Panc1 (cell line): ENCODE results near the gene LRRC10B.

Source experiments
- POLR2AphosphoS5 ChIP-seq: IDR thresholded peaks from 2 replicates; pipeline ENCODE4 v1.6.1; 2012; ENCODE audit warnings: mild to moderate bottlenecking, low read depth, low read length, moderate library complexity
- TCF7L2 ChIP-seq: IDR thresholded peaks from 2 replicates; pipeline ENCODE4 v1.6.1; 2011; ENCODE audit warnings: mild to moderate bottlenecking, low read depth, low read length, inconsistent platforms
- TF ChIP-seq, protein P1 (sequence below): fragments of 450-650 bp; IDR thresholded peaks from 2 replicates; pipeline ENCODE4 v1.5.1; 2017; ENCODE audit warnings: mild to moderate bottlenecking
- TF ChIP-seq, protein P2 (sequence below), 2 experiments: IDR thresholded peaks; 2 replicates each; pipeline ENCODE4 v1.6.1; 2011 to 2012; ENCODE audit warnings: low read depth in 2 of 2, control low read depth in 1 of 2, low read length in 1 of 2, mild to moderate bottlenecking in 1 of 2, moderate library complexity in 1 of 2; ENCODE audit not compliant: insufficient read depth in 1 of 2

DNA sequence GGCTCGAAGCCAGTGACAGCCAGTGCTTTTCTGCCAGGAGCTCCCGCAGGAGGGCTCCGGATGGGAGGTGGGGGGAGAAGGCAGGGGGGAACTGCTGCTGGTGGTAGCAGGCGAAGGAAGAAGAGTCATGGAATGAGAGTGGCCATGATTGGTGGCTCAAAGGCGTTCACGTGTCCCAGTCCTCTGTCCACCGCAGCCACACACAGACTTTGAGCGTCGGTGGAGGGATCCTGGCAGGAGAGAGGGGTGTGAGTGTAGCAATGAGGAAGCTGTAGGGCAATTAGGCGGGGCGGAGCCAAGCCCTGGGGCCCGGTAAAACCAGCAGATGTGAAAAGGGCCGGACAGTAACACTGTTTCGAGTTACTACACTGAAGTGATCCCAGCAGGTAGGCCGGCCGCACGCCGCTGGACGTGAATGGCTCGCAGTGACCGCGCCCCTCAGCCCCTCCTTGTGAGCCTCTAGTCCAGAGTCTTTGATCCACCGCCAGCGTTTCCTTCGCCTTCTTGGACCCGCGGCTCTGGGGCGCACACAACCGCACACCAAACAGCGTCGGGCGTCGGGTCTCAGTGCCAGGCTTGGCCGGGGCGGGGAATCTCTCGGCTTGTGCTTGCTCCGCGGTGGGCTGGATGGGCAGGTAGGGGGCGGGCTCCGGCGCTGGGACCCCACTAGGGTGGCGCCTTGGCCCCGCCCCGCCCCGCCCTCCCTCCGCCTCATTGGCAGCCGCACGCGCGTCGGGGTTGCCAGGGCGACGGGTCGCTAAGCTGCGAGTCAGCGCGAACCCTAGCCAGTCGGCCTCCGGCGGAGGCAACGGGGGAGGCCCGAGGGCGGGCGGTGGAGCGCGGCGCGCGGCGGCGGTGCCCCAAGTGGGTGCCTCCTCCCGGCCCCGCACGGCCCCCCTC lies at the start of gene LRRC10B:
- TF ChIP-seq, protein P1, sequence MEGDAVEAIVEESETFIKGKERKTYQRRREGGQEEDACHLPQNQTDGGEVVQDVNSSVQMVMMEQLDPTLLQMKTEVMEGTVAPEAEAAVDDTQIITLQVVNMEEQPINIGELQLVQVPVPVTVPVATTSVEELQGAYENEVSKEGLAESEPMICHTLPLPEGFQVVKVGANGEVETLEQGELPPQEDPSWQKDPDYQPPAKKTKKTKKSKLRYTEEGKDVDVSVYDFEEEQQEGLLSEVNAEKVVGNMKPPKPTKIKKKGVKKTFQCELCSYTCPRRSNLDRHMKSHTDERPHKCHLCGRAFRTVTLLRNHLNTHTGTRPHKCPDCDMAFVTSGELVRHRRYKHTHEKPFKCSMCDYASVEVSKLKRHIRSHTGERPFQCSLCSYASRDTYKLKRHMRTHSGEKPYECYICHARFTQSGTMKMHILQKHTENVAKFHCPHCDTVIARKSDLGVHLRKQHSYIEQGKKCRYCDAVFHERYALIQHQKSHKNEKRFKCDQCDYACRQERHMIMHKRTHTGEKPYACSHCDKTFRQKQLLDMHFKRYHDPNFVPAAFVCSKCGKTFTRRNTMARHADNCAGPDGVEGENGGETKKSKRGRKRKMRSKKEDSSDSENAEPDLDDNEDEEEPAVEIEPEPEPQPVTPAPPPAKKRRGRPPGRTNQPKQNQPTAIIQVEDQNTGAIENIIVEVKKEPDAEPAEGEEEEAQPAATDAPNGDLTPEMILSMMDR = no peak
- no peak for TF ChIP-seq POLR2AphosphoS5
- TF ChIP-seq, protein P2, sequence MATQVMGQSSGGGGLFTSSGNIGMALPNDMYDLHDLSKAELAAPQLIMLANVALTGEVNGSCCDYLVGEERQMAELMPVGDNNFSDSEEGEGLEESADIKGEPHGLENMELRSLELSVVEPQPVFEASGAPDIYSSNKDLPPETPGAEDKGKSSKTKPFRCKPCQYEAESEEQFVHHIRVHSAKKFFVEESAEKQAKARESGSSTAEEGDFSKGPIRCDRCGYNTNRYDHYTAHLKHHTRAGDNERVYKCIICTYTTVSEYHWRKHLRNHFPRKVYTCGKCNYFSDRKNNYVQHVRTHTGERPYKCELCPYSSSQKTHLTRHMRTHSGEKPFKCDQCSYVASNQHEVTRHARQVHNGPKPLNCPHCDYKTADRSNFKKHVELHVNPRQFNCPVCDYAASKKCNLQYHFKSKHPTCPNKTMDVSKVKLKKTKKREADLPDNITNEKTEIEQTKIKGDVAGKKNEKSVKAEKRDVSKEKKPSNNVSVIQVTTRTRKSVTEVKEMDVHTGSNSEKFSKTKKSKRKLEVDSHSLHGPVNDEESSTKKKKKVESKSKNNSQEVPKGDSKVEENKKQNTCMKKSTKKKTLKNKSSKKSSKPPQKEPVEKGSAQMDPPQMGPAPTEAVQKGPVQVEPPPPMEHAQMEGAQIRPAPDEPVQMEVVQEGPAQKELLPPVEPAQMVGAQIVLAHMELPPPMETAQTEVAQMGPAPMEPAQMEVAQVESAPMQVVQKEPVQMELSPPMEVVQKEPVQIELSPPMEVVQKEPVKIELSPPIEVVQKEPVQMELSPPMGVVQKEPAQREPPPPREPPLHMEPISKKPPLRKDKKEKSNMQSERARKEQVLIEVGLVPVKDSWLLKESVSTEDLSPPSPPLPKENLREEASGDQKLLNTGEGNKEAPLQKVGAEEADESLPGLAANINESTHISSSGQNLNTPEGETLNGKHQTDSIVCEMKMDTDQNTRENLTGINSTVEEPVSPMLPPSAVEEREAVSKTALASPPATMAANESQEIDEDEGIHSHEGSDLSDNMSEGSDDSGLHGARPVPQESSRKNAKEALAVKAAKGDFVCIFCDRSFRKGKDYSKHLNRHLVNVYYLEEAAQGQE (IDR thresholded peaks at IDR 0.05; ENCODE audit: insufficient read depth in 1 of 2, low read depth in 2 of 2, low read length in 1 of 2) = no peak
- peak; percentile 84 for TF ChIP-seq TCF7L2
